ENCODE data around the gene NID2.
A peak's percentile ranks its signal among the peaks of the same experiment; 100 is the strongest.

The NID2 gene

DNA sequence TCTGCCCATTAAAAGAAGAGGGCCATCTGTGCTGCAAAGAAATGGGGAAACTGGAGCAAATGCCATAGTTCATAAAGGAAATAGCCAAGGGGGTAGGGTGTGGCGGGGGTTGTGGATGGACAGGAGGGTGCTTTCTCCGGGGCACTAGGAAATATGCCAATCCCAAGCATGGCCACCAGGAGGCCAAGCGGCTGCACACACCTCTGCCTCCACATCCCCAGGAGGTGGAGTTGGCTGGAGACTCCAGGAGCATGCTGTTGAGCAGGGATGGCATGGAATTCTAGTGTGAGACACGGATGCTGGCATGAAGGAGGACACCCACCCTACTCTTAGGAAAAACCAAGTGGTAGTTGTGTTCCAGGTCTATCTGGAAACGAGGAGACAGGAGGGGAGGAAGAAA, 25.2 kb downstream of the NID2 start:
- no peak for DNase-seq (ENCODE audit: low spot score)
- Histone ChIP-seq H3K4me3 (no peak overlapping the region), H3K27ac (peak overlapping the region in 1 of 2 donors; percentile 28)
- TF ChIP-seq, protein P1, sequence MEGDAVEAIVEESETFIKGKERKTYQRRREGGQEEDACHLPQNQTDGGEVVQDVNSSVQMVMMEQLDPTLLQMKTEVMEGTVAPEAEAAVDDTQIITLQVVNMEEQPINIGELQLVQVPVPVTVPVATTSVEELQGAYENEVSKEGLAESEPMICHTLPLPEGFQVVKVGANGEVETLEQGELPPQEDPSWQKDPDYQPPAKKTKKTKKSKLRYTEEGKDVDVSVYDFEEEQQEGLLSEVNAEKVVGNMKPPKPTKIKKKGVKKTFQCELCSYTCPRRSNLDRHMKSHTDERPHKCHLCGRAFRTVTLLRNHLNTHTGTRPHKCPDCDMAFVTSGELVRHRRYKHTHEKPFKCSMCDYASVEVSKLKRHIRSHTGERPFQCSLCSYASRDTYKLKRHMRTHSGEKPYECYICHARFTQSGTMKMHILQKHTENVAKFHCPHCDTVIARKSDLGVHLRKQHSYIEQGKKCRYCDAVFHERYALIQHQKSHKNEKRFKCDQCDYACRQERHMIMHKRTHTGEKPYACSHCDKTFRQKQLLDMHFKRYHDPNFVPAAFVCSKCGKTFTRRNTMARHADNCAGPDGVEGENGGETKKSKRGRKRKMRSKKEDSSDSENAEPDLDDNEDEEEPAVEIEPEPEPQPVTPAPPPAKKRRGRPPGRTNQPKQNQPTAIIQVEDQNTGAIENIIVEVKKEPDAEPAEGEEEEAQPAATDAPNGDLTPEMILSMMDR (IDR thresholded peaks at IDR 0.05) = no peak

DNA sequence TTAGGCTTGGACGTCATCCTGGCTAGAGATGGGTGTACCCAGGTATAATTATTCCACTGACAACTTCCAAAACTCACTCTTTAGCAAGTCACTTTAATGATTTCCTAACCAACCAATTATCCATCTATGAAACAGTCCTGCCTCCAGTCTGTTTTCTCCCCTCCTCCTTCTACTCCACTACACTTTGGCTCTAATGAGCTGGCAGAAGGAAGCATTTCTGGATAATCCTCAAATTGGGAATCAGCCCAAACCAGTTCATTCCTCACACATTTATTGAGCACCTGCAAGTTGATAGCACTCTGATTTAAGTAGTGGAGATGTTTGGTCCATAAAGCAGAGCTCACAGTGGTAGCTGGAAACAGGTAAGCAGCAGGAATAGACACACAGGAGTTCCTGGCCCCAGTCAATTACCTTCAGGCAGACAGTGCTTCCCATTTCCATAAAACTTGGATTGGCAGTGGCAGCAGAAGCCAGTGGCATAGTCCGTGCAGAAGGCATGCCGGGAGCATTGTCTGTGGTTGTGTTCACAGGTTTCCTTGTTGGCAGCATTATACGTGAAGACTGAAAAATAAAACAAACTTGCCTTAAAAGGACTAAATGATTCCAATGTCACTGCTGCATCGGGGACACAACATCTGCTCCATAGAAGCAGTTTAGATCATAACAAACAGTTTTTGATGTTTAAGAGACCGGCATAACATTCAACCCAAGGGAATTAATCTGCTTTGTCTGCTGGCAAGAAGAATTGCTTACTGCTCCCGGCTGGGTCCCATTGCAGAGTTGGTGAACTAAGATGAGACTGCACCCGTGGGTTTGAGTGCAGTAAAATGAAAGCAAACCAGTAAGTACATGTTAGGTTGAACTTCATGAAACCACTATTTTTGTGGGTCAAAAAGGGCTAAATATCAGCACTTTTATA, 26.2 kb downstream of the NID2 start:
- Histone ChIP-seq H3K27ac (peak overlapping the region in 1 of 2 donors; percentile 31), H3K4me3 (peak overlapping the region; percentile 34)
- TF ChIP-seq, protein P1 (IDR thresholded peaks at IDR 0.05) = no peak
- no peak for DNase-seq (ENCODE audit: low spot score)

GRCh38 chr14:52040598-52040997, 28.3 kb downstream of the NID2 start:
- H3K4me3 ChIP-seq = no peak overlapping the region
- DNase-seq (ENCODE audit: low spot score) = no peak
- TF ChIP-seq, protein P1 (IDR thresholded peaks at IDR 0.05) = no peak
- H3K27ac ChIP-seq = no peak overlapping the region

DNA sequence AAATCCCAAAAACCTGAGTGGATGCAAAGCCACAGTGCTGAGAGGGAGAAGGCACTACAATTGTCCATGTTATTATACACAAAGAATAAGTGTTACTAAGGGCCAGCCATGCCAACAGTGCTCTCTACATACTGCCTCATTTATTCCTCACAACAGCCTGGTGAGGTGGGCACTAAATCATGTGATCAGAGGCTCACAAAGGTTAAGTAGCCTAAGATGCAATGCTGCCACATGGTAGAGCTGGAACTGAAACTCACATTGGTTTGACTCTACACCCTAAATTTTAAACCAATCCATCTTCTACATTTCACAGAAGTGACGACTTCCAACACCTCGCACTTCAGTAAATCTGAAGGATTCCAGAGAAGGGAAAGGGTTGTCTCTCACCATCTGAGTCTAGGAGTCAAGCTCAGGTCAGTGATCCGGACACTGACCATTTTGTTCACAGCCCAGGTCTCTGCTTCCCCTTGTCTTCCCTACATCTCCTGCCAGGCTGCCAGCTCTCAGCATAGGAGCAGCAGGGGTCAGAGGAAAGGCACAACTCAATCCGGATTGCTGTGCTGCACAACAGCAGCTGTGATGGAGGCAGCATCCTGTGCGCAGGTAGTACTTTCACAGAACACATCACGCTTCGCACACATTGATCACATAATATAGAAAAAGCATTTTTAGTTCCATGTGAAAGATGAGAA, 29.6 kb downstream of the NID2 start:
- TF ChIP-seq, protein P1 (IDR thresholded peaks at IDR 0.05) = no peak
- Histone ChIP-seq H3K27ac (no peak overlapping the region), H3K4me3 (no peak overlapping the region)
- no peak for DNase-seq (ENCODE audit: low spot score)

DNA sequence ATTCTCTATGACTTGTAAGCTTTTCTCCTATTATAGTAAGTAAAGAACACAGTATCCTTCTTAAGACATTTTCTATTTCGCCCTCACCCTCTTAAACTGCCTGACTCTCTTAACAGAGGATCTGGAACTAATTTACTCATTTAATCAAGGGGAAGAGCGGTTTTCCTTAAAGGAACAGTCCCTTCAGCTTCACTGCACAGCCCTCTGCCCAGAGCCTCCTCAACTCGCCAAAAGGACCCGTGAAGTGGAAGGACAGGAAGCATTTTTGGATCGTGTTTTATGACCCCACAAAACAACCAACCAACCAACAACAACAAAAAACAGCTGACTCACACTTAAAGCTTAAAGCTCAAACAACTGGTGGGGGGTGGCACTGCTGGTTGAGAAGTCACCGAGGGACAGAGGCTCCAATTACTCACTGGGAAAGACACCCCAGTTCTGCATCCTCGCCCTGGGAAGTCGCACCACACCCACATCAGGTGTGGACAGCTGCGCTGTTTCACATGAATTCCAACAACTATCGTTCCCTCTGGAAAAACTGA, 35.7 kb downstream of the NID2 start:
- no peak for DNase-seq (ENCODE audit: low spot score)
- TF ChIP-seq, protein P1 (IDR thresholded peaks at IDR 0.05) = no peak
- Histone ChIP-seq H3K27ac (peak overlapping the region in 1 of 2 donors; percentile 60), H3K4me3 (no peak overlapping the region)

GRCh38 chr14:52032204-52032801, 36.6 kb downstream of the NID2 start:
- H3K27ac ChIP-seq = peak overlapping the region in 1 of 2 donors; percentile 68
- DNase-seq (ENCODE audit: low spot score) = no peak
- peak overlapping the region; percentile 12 for H3K4me3 ChIP-seq
- TF ChIP-seq, protein P1 (IDR thresholded peaks at IDR 0.05) = no peak

Measured in coronary artery (tissue), 2 donors.